HCT116 (cell line): Measurements from ENCODE around the gene PDE4D. TPM values are rescaled to one million over a fixed set of nuclear protein-coding genes. Genes with fewer than 3 reads are reported as not detected.
A peak's percentile ranks its signal among the peaks of the same experiment; 100 is the strongest.

Source experiments
- ATAC-seq: fragments of 200-7000 bp; cut with Tn5 transposase; 2 replicates; pipeline ENCODE4 v1.9.1; 2020; ENCODE audit warnings: mild to moderate bottlenecking, moderate library complexity
- BruUV-seq: library from RNA; stranded (reverse); fragments of 400-500 nt; replicated peaks from 2 replicates; lab custom pipeline; 2021; lab: Mats Ljungman, UMichigan
- CTCF ChIA-PET: fragments of 300-600 bp; sonication (Branson Sonifier 250); formaldehyde crosslinking; loops from one replicate; lab custom pipeline; 2021; ENCODE audit warnings: antibody characterized with exemption; lab: Charles Lee
- POLR2A ChIA-PET: fragments of 300-600, 350-600 bp; sonication (Branson Sonifier 250); formaldehyde crosslinking; loops from one replicate; lab custom pipeline; 2021; ENCODE audit warnings: antibody characterized with exemption; lab: Charles Lee
- RAD21 ChIA-PET, 2 experiments: fragments of 300-600 bp; sonication (Branson Sonifier 250); formaldehyde crosslinking; loops; one replicate each; lab custom pipeline; 2023; ENCODE audit warnings: low total read pairs in 2 of 2; ENCODE audit not compliant: uncharacterized antibody in 2 of 2, unreplicated experiment in 2 of 2, low non-redundant PET in 1 of 2; lab: Charles Lee
- DNase-seq: peaks from one replicate; pipeline ENCODE4 v3.0.0-alpha.2; 2010; ENCODE audit warnings: low read depth, low spot score
- H2AFZ ChIP-seq: fragments of 200-600 bp; shearing (Covaris generic), sonication (generic); 2 replicates; pipeline ENCODE4 v1.6.1; 2017; ENCODE audit warnings: low read depth, mixed run types, mixed read lengths, antibody characterized with exemption, low read length; ENCODE audit not compliant: poor library complexity, severe bottlenecking
- H3K27ac ChIP-seq: 2 replicates; pipeline ENCODE4 v1.5.1; 2012; ENCODE audit warnings: low read depth, low read length
- H3K27me3 ChIP-seq: fragments of 200-600 bp; sonication (generic); 2 replicates; pipeline ENCODE4 v1.6.1; 2016; ENCODE audit warnings: mixed run types, low read length, mixed read lengths; ENCODE audit not compliant: insufficient read depth
- H3K36me3 ChIP-seq, 2 experiments: fragments of 200-500 bp in 1 of 2; fragments of 200-600 bp in 1 of 2; sonication (Bioruptor generic) in 1 of 2; sonication (generic) in 1 of 2; 2 replicates each; pipeline versions ENCODE4 v1.5.1 to v1.6.1; 2014 to 2016; ENCODE audit warnings: low read length in 2 of 2, inconsistent platforms in 1 of 2, mixed read lengths in 1 of 2, mixed run types in 1 of 2; ENCODE audit not compliant: insufficient read depth in 2 of 2, control insufficient read depth in 1 of 2
- H3K4me1 ChIP-seq, 2 experiments: fragments of 200-600 bp in 1 of 2; sonication (generic) in 1 of 2; 2 replicates each; pipeline versions ENCODE4 v1.5.1 to v1.6.1; 2012 to 2017; ENCODE audit warnings: low read length in 2 of 2, inconsistent platforms in 1 of 2, mild to moderate bottlenecking in 1 of 2, mixed read lengths in 1 of 2, mixed run types in 1 of 2, moderate library complexity in 1 of 2; ENCODE audit not compliant: insufficient read depth in 2 of 2, control insufficient read depth in 1 of 2
- H3K4me2 ChIP-seq: fragments of 200-600 bp; sonication (generic); 2 replicates; pipeline ENCODE4 v1.6.1; 2017; ENCODE audit warnings: mixed run types, low read length, mixed read lengths
- H3K4me3 ChIP-seq, 2 experiments: fragments of 200-600 bp in 1 of 2; sonication (generic) in 1 of 2; replicated peaks in 1 of 2; 2 replicates each; pipeline ENCODE4 v1.5.1; 2011 to 2016; ENCODE audit warnings: low read length in 2 of 2, control low read depth in 1 of 2, low read depth in 1 of 2, mild to moderate bottlenecking in 1 of 2, mixed read lengths in 1 of 2, mixed run types in 1 of 2
- H3K79me2 ChIP-seq: fragments of 200-600 bp; sonication (generic); 2 replicates; pipeline ENCODE4 v1.6.1; 2017; ENCODE audit warnings: mild to moderate bottlenecking, mixed run types, low read length, moderate library complexity, mixed read lengths; ENCODE audit not compliant: insufficient read depth
- H3K9ac ChIP-seq: fragments of 200-600 bp; sonication (generic); 2 replicates; pipeline ENCODE4 v1.6.1; 2016; ENCODE audit warnings: low read length, mixed read lengths
- H3K9me2 ChIP-seq: fragments of 200-600 bp; sonication (generic), shearing (Covaris generic); 2 replicates; pipeline ENCODE4 v1.6.1; 2017; ENCODE audit warnings: mixed run types, mild to moderate bottlenecking, moderate library complexity; ENCODE audit not compliant: insufficient read depth
- H3K9me3 ChIP-seq, 2 experiments: fragments of 200-500 bp in 1 of 2; fragments of 200-600 bp in 1 of 2; sonication (Bioruptor generic) in 1 of 2; sonication (generic) in 1 of 2; 2 replicates each; pipeline ENCODE4 v1.6.1; 2014 to 2017; ENCODE audit warnings: low read length in 2 of 2, mixed read lengths in 2 of 2, inconsistent platforms in 1 of 2, low read depth in 1 of 2, mild to moderate bottlenecking in 1 of 2, mixed run types in 1 of 2, moderate library complexity in 1 of 2; ENCODE audit not compliant: control insufficient read depth in 1 of 2, insufficient read depth in 1 of 2
- H4K20me1 ChIP-seq: fragments of 200-600 bp; sonication (generic), shearing (Covaris generic); 2 replicates; pipeline ENCODE4 v1.6.1; 2017; ENCODE audit warnings: mixed run types, mild to moderate bottlenecking, moderate library complexity; ENCODE audit not compliant: insufficient read depth
- ATF3 ChIP-seq: IDR thresholded peaks from 2 replicates; pipeline ENCODE4 v1.6.1; 2012
- CBX3 ChIP-seq: IDR thresholded peaks from 2 replicates; pipeline ENCODE4 v1.6.1; 2012; ENCODE audit warnings: low read depth
- CEBPB ChIP-seq: IDR thresholded peaks from 2 replicates; pipeline ENCODE4 v1.6.1; 2012; ENCODE audit warnings: low read depth
- CTCF ChIP-seq, 3 experiments: fragments of 200-600 bp in 1 of 3; sonication (generic) in 1 of 3; IDR thresholded peaks in 2 of 3; conservative IDR thresholded peaks in 1 of 3; 2 replicates each; pipeline ENCODE4 v1.5.1; 2012 to 2017; ENCODE audit warnings: low read depth in 2 of 3, low read length in 2 of 3, antibody characterized with exemption in 1 of 3, borderline replicate concordance in 1 of 3, control low read depth in 1 of 3, mild to moderate bottlenecking in 1 of 3, mixed read lengths in 1 of 3, mixed run types in 1 of 3, moderate library complexity in 1 of 3; ENCODE audit not compliant: insufficient read depth in 1 of 3
- EGR1 ChIP-seq: IDR thresholded peaks from 2 replicates; pipeline ENCODE4 v1.6.1; 2012; ENCODE audit warnings: low read depth
- ELF1 ChIP-seq: IDR thresholded peaks from 2 replicates; pipeline ENCODE4 v1.6.1; 2012; ENCODE audit warnings: low read depth, borderline replicate concordance
- FOSL1 ChIP-seq: IDR thresholded peaks from 2 replicates; pipeline ENCODE4 v1.6.1; 2012; ENCODE audit warnings: low read depth
- JUND ChIP-seq: IDR thresholded peaks from 2 replicates; pipeline ENCODE4 v1.6.1; 2012
- MAX ChIP-seq: IDR thresholded peaks from 2 replicates; pipeline ENCODE4 v1.6.1; 2012
- RAD21 ChIP-seq: IDR thresholded peaks from 2 replicates; pipeline ENCODE4 v1.6.1; 2012; ENCODE audit warnings: low read depth, mild to moderate bottlenecking
- REST ChIP-seq: IDR thresholded peaks from 2 replicates; pipeline ENCODE4 v1.6.1; 2012; ENCODE audit warnings: low read depth
- SP1 ChIP-seq: IDR thresholded peaks from 2 replicates; pipeline ENCODE4 v1.6.1; 2012; ENCODE audit warnings: low read depth
- SRF ChIP-seq: IDR thresholded peaks from 2 replicates; pipeline ENCODE4 v1.6.1; 2012; ENCODE audit warnings: low read depth
- TCF7L2 ChIP-seq: IDR thresholded peaks from 2 replicates; pipeline ENCODE4 v1.7.0; 2011; ENCODE audit warnings: borderline replicate concordance, inconsistent platforms; ENCODE audit not compliant: insufficient read depth, insufficient read length; ENCODE audit errors: extremely low read depth
- YY1 ChIP-seq: IDR thresholded peaks from 2 replicates; pipeline ENCODE4 v1.6.1; 2011; ENCODE audit warnings: low read length, low read depth, moderate library complexity, mild to moderate bottlenecking; ENCODE audit not compliant: insufficient replicate concordance; ENCODE audit errors: extremely low read depth
- ZFX ChIP-seq: fragments of 450-650 bp; IDR thresholded peaks from 2 replicates; pipeline ENCODE4 v1.6.1; 2017
- intact Hi-C: fragments of 100-400 bp; cut with micrococcal nuclease; formaldehyde crosslinking; loops from 2 replicates; pipeline ENCODE4 v1.10.0; 2022
- total RNA-seq: library from RNA; stranded (reverse); gene quantifications from one replicate; pipeline ENCODE4 v1.2.1, GENCODE V29; 2021; ENCODE audit not compliant: unreplicated experiment

PDE4D gene
- total RNA-seq, 1 experiment from 2014 or later, result 1.1 TPM

GRCh38 chr5:59193616-59194319, 699.8 kb downstream of the PDE4D start:
- no peak overlapping the region for H3K4me2 ChIP-seq
- ATAC-seq, result no peak; the same call in 1 of the 2 replicates
- no peak for TF ChIP-seq TCF7L2
- no peak for TF ChIP-seq ATF3
- no peak for TF ChIP-seq CBX3
- TF ChIP-seq MAX, result no peak
- 0 out of 2 replicates have a peak, but pooled peaks have one; percentile 8 for TF ChIP-seq FOSL1
- TF ChIP-seq REST, result no peak
- TF ChIP-seq CTCF (IDR thresholded peaks at IDR 0.05 in 2 of 3, conservative IDR thresholded peaks at IDR 0.05 in 1 of 3; ENCODE audit: borderline replicate concordance in 1 of 3, insufficient read depth in 1 of 3, low read depth in 2 of 3, low read length in 2 of 3), result no peak
- TF ChIP-seq EGR1, result no peak
- TF ChIP-seq ELF1, result no peak
- no peak for TF ChIP-seq RAD21
- no peak for TF ChIP-seq YY1
- no peak for TF ChIP-seq JUND
- no peak for TF ChIP-seq SP1
- TF ChIP-seq CEBPB, result 0 out of 2 replicates have a peak, but pooled peaks have one; percentile 14
- no peak for TF ChIP-seq SRF
- TF ChIP-seq ZFX, result no peak
- no peaks in the 10 kb centered on the region for H3K9me3 ChIP-seq
- no peaks in the 10 kb centered on the region for H3K9me2 ChIP-seq
- intact Hi-C loops, result no loop called here
- RAD21 ChIA-PET, result no interaction called here
- no peak overlapping the region for H3K9ac ChIP-seq
- H4K20me1 ChIP-seq, result no peaks in the 10 kb centered on the region
- no peak overlapping the region for H3K4me3 ChIP-seq
- no peak overlapping the region for H2AFZ ChIP-seq
- BruUV-seq, result no TSS peak
- H3K27me3 ChIP-seq, result peaks cover 4% of the 10 kb centered on the region; the same call in 1 of the 2 replicates
- no peak overlapping the region for H3K27ac ChIP-seq
- CTCF ChIA-PET, result interaction anchor here (1.5 kb wide), 1 partner anchor 20 kb away, joined by 3 read pairs; no protein-coding TSS in a partner anchor
- no peaks in the 10 kb centered on the region for H3K4me1 ChIP-seq
- POLR2A ChIA-PET, result no interaction called here
- DNase-seq, result no peak
- H3K79me2 ChIP-seq, result no peaks in the 10 kb centered on the region
- no peaks in the 10 kb centered on the region for H3K36me3 ChIP-seq
